Stimulated activated naive B cell treated with anti-CD40 and anti-IgM and Interleukin-4, amounts not matched to agents 10 μg/mL and 1 μg/mL and 100 μg/mL, for 72 hours (primary cell): ENCODE results near the gene GPR171.

ENCODE experiments used
- ATAC-seq, 2 donors: fragments of 150-1000 bp; cut with Tn5 transposase; replicated peaks; 2 replicates each; pipeline ENCODE4 v1.10.0; 2021; ENCODE audit warnings: moderate library complexity in 1 of 2
- DNase-seq: peaks from one replicate; pipeline ENCODE4 v3.0.0; 2021
- H3K27ac Mint-ChIP-seq: one replicate; pipeline ENCODE4 v1.8.0; 2022; ENCODE audit warnings: mild to moderate bottlenecking, mixed read lengths
- H3K27me3 Mint-ChIP-seq, 2 donors: one replicate each; pipeline ENCODE4 v1.8.0; 2022; ENCODE audit warnings: mixed read lengths in 2 of 2
- H3K36me3 Mint-ChIP-seq, 2 donors: one replicate each; pipeline ENCODE4 v1.8.0; 2022; ENCODE audit warnings: mixed read lengths in 2 of 2, mild to moderate bottlenecking in 1 of 2
- H3K4me1 Mint-ChIP-seq, 2 donors: one replicate each; pipeline ENCODE4 v1.8.0; 2022; ENCODE audit warnings: mixed read lengths in 2 of 2, mild to moderate bottlenecking in 1 of 2
- H3K4me3 Mint-ChIP-seq, 2 donors: one replicate each; pipeline ENCODE4 v1.8.0; 2022; ENCODE audit warnings: mild to moderate bottlenecking in 2 of 2, mixed read lengths in 2 of 2, moderate library complexity in 1 of 2
- H3K9me3 Mint-ChIP-seq, 2 donors: one replicate each; pipeline ENCODE4 v1.8.0; 2022; ENCODE audit warnings: mixed read lengths in 2 of 2, mild to moderate bottlenecking in 1 of 2

The GPR171 gene

DNA sequence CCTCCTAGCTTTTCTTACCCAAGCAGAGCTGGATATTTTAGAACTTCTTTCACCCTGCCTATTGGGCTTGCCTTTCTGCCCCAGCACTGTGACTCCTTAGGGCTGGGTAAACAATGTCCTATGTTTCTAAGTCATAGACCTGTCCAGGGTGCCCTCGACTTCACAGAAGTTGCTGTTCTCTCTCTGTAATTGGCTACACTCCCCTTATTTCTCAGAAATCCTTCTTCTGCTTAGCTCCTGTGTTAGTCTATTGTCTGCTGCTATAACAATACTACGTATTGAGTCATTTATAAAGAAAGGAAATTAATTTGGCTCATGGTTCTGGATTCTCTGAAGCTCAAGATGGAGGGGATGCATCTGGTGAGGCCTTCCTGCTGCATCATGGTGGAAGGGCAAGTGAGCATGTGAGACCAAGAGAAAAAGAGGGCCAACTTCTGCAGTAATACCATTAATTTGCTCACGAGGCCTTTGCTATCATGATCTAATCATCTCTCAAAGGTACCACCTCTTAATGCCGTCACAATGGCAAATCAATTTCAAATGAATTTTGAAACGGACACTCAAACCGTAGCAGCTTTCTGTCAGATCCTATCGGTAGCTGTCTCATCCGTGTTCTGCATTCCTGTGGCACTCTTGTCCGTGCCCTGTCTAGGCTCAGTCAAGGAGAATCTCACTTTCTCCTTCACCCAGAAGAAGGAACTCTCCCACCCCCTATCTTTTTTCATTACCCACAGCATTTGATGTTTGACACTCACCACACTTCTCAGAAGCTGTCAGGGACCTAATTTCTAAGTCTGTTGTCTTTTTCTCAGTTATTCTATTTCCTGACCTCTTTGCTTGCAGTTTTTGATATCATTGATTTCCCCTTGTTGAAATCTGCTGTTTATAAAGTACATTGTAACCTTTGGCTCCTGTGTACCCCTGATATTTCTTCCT, 22.3 kb upstream of the GPR171 start:
- Mint-ChIP-seq H3K4me1 (peaks cover 15 to 38% of the 10 kb centered on the region in 2 donors), H3K36me3 (peaks cover 21 to 22% of the 10 kb centered on the region in 2 donors), H3K27me3 (no peaks in the 10 kb centered on the region), H3K4me3 (no peak overlapping the region), H3K27ac (no peak overlapping the region), H3K9me3 (peaks cover 9 to 10% of the 10 kb centered on the region in 2 donors)
- ATAC-seq (no peak), DNase-seq (no peak)

DNA sequence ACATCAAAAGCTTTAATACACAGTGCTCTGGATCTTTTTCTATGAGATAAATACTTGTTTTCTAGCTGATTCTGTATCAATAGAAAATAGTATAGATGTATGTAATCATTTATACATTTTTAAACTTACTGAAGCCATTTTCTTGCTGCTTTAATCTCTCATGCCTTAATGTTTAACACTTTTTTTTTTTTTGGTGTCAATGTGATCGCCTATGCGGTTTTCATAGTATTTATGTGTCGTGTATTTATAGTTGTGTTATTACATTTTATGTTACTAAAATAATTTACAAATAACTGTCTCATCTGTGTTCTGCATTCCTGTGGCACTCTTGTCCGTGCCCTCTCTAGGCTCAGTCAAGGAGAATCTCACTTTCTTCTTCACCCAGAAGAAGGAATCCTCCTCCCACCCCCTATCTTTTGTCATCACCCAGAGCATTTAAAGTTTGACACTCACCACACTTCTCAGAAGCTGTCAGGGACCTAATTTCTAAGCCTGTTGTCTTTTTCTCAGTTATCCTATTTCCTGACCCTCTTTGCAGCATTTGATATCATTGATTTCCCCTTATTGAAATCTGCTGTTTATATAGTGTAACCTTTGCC, 21.4 kb upstream of the GPR171 start:
- peaks cover 15 to 36% of the 10 kb centered on the region in 2 donors for H3K4me1 Mint-ChIP-seq
- H3K27ac Mint-ChIP-seq: no peak overlapping the region
- DNase-seq (no peak), ATAC-seq (no peak)
- peaks cover 9 to 10% of the 10 kb centered on the region in 2 donors for H3K9me3 Mint-ChIP-seq
- H3K27me3 Mint-ChIP-seq: no peaks in the 10 kb centered on the region
- H3K36me3 Mint-ChIP-seq: peaks cover 22 to 23% of the 10 kb centered on the region in 2 donors
- H3K4me3 Mint-ChIP-seq: no peak overlapping the region

DNA sequence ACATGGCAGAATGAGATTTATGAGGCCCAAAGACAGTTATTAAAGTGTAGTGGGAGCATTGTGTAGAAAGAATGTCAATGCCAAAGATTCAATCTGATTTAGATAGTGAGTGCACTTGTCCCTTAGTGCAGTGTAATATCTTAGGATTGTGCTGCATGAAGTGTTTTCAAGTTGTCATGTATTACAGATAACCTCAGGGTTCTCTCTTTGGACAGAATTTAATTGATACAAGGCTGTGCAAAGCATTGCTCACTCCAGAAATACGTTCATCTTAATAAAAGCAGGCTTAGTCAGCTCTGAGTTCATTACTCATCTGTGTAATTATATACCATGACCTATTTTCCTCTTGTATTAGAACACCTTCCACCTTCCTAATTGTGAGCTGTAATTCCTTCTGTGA, 16.0 kb upstream of the GPR171 start:
- H3K27ac Mint-ChIP-seq: no peak overlapping the region
- H3K9me3 Mint-ChIP-seq: peaks cover 9 to 10% of the 10 kb centered on the region in 2 donors
- peaks cover 0 to 16% of the 10 kb centered on the region in 2 donors for H3K4me1 Mint-ChIP-seq
- H3K36me3 Mint-ChIP-seq: peaks cover 22 to 24% of the 10 kb centered on the region in 2 donors
- no peak overlapping the region for H3K4me3 Mint-ChIP-seq
- DNase-seq (no peak), ATAC-seq (peak in 1 of 2 donors; percentile 67)
- H3K27me3 Mint-ChIP-seq: no peaks in the 10 kb centered on the region

DNA sequence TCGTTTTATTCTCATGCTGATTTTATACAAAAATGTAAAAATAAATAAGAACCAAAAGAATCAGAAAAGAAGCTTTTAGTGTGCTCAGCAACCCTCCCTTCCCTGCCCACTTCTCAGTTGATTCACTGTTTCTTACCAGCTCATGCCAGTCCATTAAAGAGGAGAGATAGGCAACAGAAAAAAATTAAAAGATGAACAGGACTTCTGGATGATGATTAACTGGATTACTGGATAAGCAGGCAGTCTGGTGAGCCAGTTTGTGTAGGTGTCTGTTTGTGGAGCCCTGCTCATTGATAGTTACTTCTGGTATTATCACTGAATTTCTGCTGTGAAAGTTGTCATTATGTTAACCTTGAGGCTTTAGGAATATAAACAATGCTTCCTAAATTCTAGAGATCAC, 15.1 kb upstream of the GPR171 start:
- H3K36me3 Mint-ChIP-seq: peaks cover 22 to 24% of the 10 kb centered on the region in 2 donors
- H3K9me3 Mint-ChIP-seq: peaks cover 7 to 10% of the 10 kb centered on the region in 2 donors
- ATAC-seq (no peak), DNase-seq (no peak)
- H3K27me3 Mint-ChIP-seq: no peaks in the 10 kb centered on the region
- H3K4me1 Mint-ChIP-seq: peaks cover 0 to 16% of the 10 kb centered on the region in 2 donors
- H3K4me3 Mint-ChIP-seq: no peak overlapping the region
- H3K27ac Mint-ChIP-seq: no peak overlapping the region

DNA sequence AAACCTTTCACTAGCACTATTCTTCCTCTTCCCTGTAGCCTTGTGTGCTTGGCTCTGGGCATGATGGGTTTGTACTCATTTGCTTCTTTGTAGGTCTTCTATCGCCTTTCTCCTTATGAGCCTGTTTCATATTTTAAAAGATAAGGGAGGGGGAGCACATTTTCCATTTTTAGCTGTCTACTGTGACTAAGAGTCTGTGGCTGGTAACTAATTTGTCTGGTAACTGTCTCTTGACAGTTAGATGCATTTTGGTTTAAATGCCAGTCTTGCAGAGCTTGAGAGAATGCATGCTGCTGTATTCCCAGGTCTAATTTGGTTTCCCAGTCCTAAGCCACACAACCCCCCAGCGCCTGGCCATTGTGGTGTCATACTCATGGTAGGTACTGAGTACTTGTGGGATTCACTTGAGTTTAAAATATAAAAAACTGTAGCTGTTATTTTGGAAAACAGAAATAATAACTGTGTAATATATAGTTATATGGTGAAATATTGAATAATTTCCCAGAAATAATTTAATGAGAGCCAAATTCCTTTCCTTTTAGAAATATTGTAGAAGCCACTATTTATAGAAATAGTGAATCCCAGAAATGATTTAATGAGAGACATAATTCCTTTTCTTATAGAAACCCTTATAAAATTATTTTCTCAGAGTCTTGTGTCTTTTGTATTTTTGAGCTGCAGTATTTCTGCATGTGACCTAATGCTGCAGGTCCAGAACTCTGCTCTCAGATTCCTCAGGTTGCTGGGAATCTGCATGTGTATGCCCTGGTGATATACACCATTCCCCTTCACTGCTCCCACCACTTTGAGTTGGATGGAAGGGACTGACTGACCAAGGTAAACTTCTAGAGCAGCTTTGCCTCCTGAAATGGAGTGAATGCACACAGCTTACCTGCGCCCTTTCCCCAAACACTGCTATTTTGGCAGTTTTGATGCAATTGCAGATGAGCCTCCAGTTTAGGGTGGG, 13.9 kb upstream of the GPR171 start:
- peak overlapping the region; percentile 9 for H3K27ac Mint-ChIP-seq
- H3K9me3 Mint-ChIP-seq: peaks cover 6 to 7% of the 10 kb centered on the region in 2 donors
- DNase-seq (no peak), ATAC-seq (no peak)
- no peaks in the 10 kb centered on the region for H3K27me3 Mint-ChIP-seq
- H3K36me3 Mint-ChIP-seq: peaks cover 14 to 17% of the 10 kb centered on the region in 2 donors
- no peak overlapping the region for H3K4me3 Mint-ChIP-seq
- H3K4me1 Mint-ChIP-seq: peaks cover 0 to 16% of the 10 kb centered on the region in 2 donors

DNA sequence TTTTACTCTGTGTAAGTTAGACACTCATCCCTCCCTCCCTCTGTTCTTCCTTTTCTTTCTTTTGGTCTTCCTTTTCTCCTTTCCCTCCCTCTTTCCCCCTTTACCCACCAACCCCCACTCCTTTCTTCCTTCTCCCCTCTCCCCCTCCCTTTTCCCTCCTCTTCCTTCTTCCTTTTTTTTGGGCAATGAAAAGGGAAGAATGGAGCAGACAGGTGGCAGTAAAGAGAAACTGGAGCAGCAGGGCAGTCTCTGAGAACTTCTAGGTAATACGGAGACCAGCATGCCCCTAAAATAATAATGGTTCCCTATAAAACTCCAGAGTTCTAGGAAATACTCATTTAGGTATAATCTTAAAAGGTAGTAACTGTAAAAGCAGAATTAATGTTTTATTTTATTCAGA, 11.4 kb upstream of the GPR171 start:
- no peaks in the 10 kb centered on the region for H3K27me3 Mint-ChIP-seq
- peaks cover 5 to 30% of the 10 kb centered on the region in 2 donors for H3K4me1 Mint-ChIP-seq
- ATAC-seq (no peak), DNase-seq (no peak)
- H3K36me3 Mint-ChIP-seq: peaks cover 0 to 2% of the 10 kb centered on the region in 2 donors
- no peaks in the 10 kb centered on the region for H3K9me3 Mint-ChIP-seq
- peak overlapping the region; percentile 42 for H3K27ac Mint-ChIP-seq
- no peak overlapping the region for H3K4me3 Mint-ChIP-seq

DNA sequence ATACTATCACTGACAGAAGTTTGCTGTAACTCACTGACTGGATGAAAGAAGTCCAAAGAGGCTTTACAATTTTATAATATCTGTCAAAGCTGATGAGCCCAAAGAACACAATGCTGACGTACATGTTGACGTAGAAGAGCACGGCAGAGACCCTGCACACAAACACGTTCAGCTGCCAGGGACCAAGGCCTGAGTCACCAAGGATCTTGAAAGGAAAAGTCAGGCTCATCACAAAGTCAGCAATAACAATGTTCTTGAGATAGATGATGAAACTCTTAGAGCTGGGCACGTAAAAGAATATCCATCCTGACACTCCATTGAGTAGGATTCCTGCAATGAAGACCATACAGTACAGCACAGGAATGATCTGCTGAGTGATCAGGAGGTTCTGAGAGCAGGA, 10.9 kb upstream of the GPR171 start:
- DNase-seq: no peak
- peaks cover 0 to 2% of the 10 kb centered on the region in 2 donors for H3K36me3 Mint-ChIP-seq
- no peak overlapping the region for H3K27ac Mint-ChIP-seq
- H3K27me3 Mint-ChIP-seq: no peaks in the 10 kb centered on the region
- H3K9me3 Mint-ChIP-seq: no peaks in the 10 kb centered on the region
- peaks cover 5 to 26% of the 10 kb centered on the region in 2 donors for H3K4me1 Mint-ChIP-seq
- ATAC-seq: no peak
- no peak overlapping the region for H3K4me3 Mint-ChIP-seq

DNA sequence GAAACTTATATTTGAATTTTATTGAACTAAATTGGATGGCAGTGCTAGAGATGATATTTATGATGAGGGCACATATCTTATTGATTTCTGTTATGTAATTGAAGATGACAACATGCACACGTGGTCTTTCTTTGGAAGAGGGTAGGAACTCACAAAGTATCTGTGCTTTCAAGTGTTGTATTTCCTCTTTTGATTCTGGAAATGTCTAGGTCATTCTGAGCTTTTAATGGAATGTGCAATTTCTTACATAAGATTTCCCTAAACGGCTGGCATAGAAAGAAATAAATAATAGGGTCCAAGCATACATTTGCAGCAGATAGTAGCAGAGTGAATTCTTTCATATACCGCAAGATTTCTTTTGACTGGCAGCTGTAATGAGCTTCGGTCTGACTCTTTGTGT, 10.1 kb upstream of the GPR171 start:
- no peak for DNase-seq
- Mint-ChIP-seq H3K27me3 (no peaks in the 10 kb centered on the region), H3K9me3 (no peaks in the 10 kb centered on the region), H3K27ac (no peak overlapping the region), H3K36me3 (peaks cover 0 to 2% of the 10 kb centered on the region in 2 donors), H3K4me3 (no peak overlapping the region), H3K4me1 (peaks cover 5 to 26% of the 10 kb centered on the region in 2 donors)
- no peak for ATAC-seq

DNA sequence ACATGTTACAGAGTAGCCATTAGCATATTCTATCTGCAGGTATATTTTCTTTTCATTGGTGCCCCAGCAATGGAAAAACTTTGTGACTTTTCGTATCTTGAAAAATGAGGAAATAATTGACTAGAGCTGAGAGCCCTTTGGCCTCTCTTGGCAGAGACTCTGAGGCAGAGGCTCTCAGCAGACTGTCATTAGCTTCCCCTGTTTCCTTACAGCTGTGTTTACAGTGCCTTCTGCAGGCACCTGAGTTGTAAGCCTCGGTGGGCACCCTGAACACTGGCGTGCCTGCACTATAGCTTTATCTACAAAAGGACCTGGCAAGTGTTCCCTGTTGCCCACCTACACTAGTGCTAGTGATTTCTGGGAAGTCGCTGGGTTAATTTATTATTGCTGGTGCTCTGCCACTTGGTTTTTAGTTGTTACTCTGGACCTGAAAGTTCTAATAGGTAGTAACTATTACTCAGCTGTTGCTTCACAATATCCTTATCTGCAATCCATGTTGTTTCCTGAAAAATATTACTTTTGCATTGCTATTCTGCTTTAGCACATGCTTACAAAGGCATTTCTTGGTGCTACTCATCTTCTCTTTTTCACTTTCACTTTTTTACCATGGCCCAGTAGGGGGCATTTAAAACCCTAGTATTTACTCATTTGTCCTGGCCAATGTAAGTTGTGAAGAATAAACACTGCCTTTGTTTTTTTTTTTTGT, 7.8 kb upstream of the GPR171 start:
- Mint-ChIP-seq H3K27me3 (peaks cover 0 to 5% of the 10 kb centered on the region in 2 donors), H3K36me3 (no peaks in the 10 kb centered on the region), H3K9me3 (no peaks in the 10 kb centered on the region), H3K4me1 (peaks cover 8 to 29% of the 10 kb centered on the region in 2 donors), H3K4me3 (peak overlapping the region; percentile 71 to 75), H3K27ac (peak overlapping the region; percentile 38)
- DNase-seq (no peak), ATAC-seq (peak; percentile 76 to 86)

DNA sequence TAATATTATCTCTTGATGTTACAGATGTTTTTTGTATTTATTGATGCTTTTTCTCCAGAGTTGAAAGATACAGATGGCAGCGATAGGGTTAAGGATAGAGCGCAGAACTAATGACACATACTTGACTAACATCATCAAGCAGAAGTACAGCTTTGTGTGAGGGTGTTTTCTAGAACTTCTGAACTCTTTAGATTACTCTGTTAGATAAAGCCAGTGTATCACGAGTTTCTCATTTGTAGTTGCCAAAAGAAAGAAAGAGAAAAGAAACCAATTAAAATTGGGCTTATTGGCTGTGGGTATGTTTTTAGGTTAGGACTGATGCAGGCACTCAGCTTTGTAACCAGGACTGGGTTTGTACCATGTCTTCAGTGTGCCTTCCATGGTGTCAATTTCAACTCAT, 6.6 kb upstream of the GPR171 start:
- DNase-seq: no peak
- Mint-ChIP-seq H3K9me3 (no peaks in the 10 kb centered on the region), H3K4me1 (peaks cover 8 to 34% of the 10 kb centered on the region in 2 donors), H3K36me3 (no peaks in the 10 kb centered on the region), H3K4me3 (no peak overlapping the region), H3K27ac (no peak overlapping the region), H3K27me3 (peaks cover 0 to 5% of the 10 kb centered on the region in 2 donors)
- no peak for ATAC-seq

DNA sequence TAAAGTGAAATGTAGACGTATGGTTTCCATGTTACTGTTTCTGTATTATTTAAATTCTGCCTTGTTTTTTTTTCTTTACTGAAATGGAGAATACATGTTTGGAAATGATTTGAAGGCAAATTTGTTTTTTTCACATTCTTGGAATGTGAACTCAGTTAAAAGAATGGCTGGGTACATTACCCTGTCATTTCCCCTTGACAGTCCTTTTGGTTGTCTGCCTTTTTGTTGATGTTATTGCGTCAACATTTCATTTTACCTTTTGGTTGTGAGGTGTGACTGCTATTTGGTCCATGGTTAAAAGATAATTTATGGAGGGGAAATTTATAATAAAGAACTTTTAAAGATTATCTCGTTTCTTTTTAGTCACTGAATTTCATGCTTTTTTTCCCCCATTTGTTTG, 3.2 kb upstream of the GPR171 start:
- H3K27me3 Mint-ChIP-seq: peaks cover 0 to 5% of the 10 kb centered on the region in 2 donors
- ATAC-seq (no peak), DNase-seq (no peak)
- H3K4me1 Mint-ChIP-seq: peaks cover 12 to 32% of the 10 kb centered on the region in 2 donors
- H3K9me3 Mint-ChIP-seq: no peaks in the 10 kb centered on the region
- H3K4me3 Mint-ChIP-seq: no peak overlapping the region
- no peak overlapping the region for H3K27ac Mint-ChIP-seq
- H3K36me3 Mint-ChIP-seq: no peaks in the 10 kb centered on the region

DNA sequence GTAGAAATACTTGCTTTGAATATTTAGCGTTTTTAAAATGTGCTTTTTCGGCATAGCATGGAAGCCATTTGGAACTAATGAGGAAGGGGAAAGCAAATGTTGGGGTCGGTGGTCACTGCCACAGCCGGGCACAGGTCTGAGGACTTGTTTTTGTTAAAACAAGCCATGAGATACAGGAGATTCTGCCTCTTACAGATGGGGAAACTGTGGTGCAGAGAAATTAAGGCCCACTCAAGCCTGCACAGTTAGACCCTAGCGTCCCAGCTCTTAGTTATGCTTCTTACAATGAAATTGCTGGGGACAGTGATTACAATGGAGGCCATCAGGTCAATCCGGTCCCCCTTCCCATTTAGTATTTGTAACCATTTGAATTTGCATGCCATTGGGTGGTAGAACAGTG, 2.5 kb upstream of the GPR171 start:
- Mint-ChIP-seq H3K9me3 (no peaks in the 10 kb centered on the region), H3K27me3 (peaks cover 0 to 5% of the 10 kb centered on the region in 2 donors), H3K4me3 (no peak overlapping the region), H3K36me3 (no peaks in the 10 kb centered on the region), H3K4me1 (peaks cover 9 to 25% of the 10 kb centered on the region in 2 donors), H3K27ac (no peak overlapping the region)
- DNase-seq: no peak
- ATAC-seq: no peak

DNA sequence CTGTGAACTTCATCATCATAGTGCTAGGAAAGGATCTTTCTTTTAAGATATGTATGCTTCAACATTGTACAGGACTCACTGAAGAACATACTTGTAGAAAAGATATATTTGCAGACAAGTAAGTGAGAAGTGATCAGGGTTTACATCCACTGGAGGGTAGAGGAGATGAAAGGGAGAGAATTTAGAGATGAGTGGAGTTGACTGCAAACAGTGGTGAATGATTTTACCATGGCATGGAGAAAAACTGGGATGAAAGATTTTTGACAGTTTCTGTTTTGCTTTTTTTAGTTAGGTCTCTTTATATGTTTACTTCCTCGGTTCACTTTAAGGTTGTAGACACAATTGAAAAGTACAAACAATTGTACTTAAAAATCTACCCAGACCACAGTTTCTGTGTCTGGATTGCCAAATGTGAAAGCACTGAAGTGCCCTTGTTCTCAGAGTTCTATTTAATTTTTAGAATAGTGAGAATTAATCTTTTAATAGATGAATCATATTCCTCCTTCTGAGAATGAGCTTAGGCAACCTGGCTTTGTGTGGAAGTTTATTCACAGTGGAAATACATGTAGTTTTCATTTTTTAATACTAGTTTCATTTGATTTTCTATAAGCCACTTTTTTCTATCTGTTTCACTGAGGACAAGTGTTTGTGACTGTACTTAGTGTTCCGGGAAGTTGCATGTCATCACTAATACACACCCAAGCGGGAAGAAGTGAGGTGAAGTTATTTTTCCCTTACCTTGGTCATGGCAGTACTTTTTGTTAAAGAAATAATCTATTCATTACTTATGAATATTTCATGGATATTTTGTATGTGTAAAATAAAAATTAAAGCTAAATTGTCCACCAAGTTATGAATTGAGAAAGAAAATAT, 1.8 kb upstream of the GPR171 start:
- H3K4me3 Mint-ChIP-seq: no peak overlapping the region
- ATAC-seq: no peak

More for the DNA sequence above, 1.8 kb upstream of the GPR171 start:
- H3K4me1 Mint-ChIP-seq: peaks cover 8 to 28% of the 10 kb centered on the region in 2 donors
- peaks cover 0 to 5% of the 10 kb centered on the region in 2 donors for H3K27me3 Mint-ChIP-seq
- DNase-seq: no peak
- H3K27ac Mint-ChIP-seq: no peak overlapping the region
- H3K9me3 Mint-ChIP-seq: no peaks in the 10 kb centered on the region
- peaks cover 0 to under 1% of the 10 kb centered on the region in 2 donors for H3K36me3 Mint-ChIP-seq
